ENCODE results near the gene RAD18.

Gene RAD18

DNA sequence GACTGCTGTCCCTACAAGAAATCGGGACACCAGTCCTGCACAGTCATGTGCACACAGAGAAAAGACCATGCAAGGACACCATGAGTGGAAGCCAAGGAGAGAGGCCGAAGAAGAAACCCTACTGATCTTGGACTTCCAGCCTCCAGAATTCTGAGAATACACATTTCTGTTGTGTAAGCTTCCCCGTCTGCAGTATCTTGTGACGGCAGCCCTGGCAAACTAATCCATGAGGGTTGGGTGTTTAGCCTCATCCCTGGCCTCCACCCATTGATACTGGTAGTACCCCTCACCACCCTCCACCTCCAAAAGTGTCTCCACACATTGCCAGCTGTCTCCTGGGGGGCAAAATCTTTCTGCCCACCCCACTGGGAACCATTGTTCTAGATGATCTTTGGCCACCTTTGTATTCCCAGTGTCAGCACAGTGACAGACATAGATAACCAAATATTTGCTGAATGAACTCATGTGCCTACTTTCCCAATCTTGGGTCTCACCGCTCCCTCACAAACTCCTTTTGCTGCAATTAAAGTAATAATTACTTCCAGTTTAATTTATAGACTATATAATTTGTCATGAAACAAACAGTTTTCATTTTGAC, 83.8 kb downstream of the RAD18 start:
- no peak overlapping the region for H3K4me2 ChIP-seq (ENCODE audit: low read length)
- no peaks in the 10 kb centered on the region for H3K4me1 ChIP-seq (ENCODE audit: control insufficient read depth, low read length)
- no peaks in the 10 kb centered on the region for H3F3A ChIP-seq (ENCODE audit: control insufficient read depth, insufficient read depth)
- no peak overlapping the region for H3K4me3 ChIP-seq (ENCODE audit: low read length)
- H3K36me3 ChIP-seq (ENCODE audit: control insufficient read depth, low read length) = peaks cover 42% of the 10 kb centered on the region
- no peaks in the 10 kb centered on the region for H3K27me3 ChIP-seq (ENCODE audit: control insufficient read depth, low read length)
- no peak overlapping the region for H3K27ac ChIP-seq (ENCODE audit: low read depth, low read length)
- TF ChIP-seq, protein P1, sequence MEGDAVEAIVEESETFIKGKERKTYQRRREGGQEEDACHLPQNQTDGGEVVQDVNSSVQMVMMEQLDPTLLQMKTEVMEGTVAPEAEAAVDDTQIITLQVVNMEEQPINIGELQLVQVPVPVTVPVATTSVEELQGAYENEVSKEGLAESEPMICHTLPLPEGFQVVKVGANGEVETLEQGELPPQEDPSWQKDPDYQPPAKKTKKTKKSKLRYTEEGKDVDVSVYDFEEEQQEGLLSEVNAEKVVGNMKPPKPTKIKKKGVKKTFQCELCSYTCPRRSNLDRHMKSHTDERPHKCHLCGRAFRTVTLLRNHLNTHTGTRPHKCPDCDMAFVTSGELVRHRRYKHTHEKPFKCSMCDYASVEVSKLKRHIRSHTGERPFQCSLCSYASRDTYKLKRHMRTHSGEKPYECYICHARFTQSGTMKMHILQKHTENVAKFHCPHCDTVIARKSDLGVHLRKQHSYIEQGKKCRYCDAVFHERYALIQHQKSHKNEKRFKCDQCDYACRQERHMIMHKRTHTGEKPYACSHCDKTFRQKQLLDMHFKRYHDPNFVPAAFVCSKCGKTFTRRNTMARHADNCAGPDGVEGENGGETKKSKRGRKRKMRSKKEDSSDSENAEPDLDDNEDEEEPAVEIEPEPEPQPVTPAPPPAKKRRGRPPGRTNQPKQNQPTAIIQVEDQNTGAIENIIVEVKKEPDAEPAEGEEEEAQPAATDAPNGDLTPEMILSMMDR (IDR thresholded peaks at IDR 0.05; ENCODE audit: low read depth, low read length, poor library complexity, severe bottlenecking) = no peak
- no peaks in the 10 kb centered on the region for H3K9me3 ChIP-seq (ENCODE audit: control insufficient read depth, insufficient read depth, low read length)
- H3K79me2 ChIP-seq (ENCODE audit: control insufficient read depth, low read length) = no peaks in the 10 kb centered on the region
- no peaks in the 10 kb centered on the region for H4K20me1 ChIP-seq (ENCODE audit: control insufficient read depth, insufficient read depth, low read depth, low read length)
- no peaks in the 10 kb centered on the region for H3K9me2 ChIP-seq (replicated peaks; ENCODE audit: control insufficient read depth, low read length)

- no peaks in the 10 kb centered on the region for H4K20me1 ChIP-seq (ENCODE audit: control insufficient read depth, insufficient read depth, low read depth, low read length)
- H3K9me2 ChIP-seq (replicated peaks; ENCODE audit: control insufficient read depth, low read length) = no peaks in the 10 kb centered on the region
- H3K9me3 ChIP-seq (ENCODE audit: control insufficient read depth, insufficient read depth, low read length) = no peaks in the 10 kb centered on the region
- TF ChIP-seq, protein P1 (IDR thresholded peaks at IDR 0.05; ENCODE audit: low read depth, low read length, poor library complexity, severe bottlenecking) = no peak
- TF ChIP-seq EZH2phosphoT487 (IDR thresholded peaks at IDR 0.05; ENCODE audit: borderline replicate concordance, low read length) = no peak
- no peak overlapping the region for H3K4me2 ChIP-seq (ENCODE audit: low read length)
- H3K79me2 ChIP-seq (ENCODE audit: control insufficient read depth, low read length) = no peaks in the 10 kb centered on the region
- no peak overlapping the region for H3K27ac ChIP-seq (ENCODE audit: low read depth, low read length)
- H3K4me1 ChIP-seq (ENCODE audit: control insufficient read depth, low read length) = no peaks in the 10 kb centered on the region
- H3K36me3 ChIP-seq (ENCODE audit: control insufficient read depth, low read length) = peaks cover 30% of the 10 kb centered on the region
- H3K4me3 ChIP-seq (ENCODE audit: low read length) = no peak overlapping the region
- H3F3A ChIP-seq (ENCODE audit: control insufficient read depth, insufficient read depth) = no peaks in the 10 kb centered on the region
- H3K27me3 ChIP-seq (ENCODE audit: control insufficient read depth, low read length) = no peaks in the 10 kb centered on the region
Measured at GRCh38 chr3:8875836-8876235, 87.4 kb downstream of the RAD18 start.

GRCh38 chr3:8873740-8874139, 89.5 kb downstream of the RAD18 start:
- H3K27ac ChIP-seq (ENCODE audit: low read depth, low read length) = no peak overlapping the region
- H4K20me1 ChIP-seq (ENCODE audit: control insufficient read depth, insufficient read depth, low read depth, low read length) = no peaks in the 10 kb centered on the region
- H3K36me3 ChIP-seq (ENCODE audit: control insufficient read depth, low read length) = peaks cover 20% of the 10 kb centered on the region
- no peaks in the 10 kb centered on the region for H3K4me1 ChIP-seq (ENCODE audit: control insufficient read depth, low read length)
- H3K27me3 ChIP-seq (ENCODE audit: control insufficient read depth, low read length) = no peaks in the 10 kb centered on the region
- H3K4me3 ChIP-seq (ENCODE audit: low read length) = no peak overlapping the region
- TF ChIP-seq EZH2phosphoT487 (IDR thresholded peaks at IDR 0.05; ENCODE audit: borderline replicate concordance, low read length) = no peak
- TF ChIP-seq, protein P1 (IDR thresholded peaks at IDR 0.05; ENCODE audit: low read depth, low read length, poor library complexity, severe bottlenecking) = no peak
- no peaks in the 10 kb centered on the region for H3K9me2 ChIP-seq (replicated peaks; ENCODE audit: control insufficient read depth, low read length)
- H3K79me2 ChIP-seq (ENCODE audit: control insufficient read depth, low read length) = no peaks in the 10 kb centered on the region
- no peak overlapping the region for H3K4me2 ChIP-seq (ENCODE audit: low read length)
- H3K9me3 ChIP-seq (ENCODE audit: control insufficient read depth, insufficient read depth, low read length) = no peaks in the 10 kb centered on the region
- H3F3A ChIP-seq (ENCODE audit: control insufficient read depth, insufficient read depth) = no peaks in the 10 kb centered on the region
